K562 (cell line): ENCODE data around the gene IKZF4. TPM values are rescaled to one million over a fixed set of nuclear protein-coding genes. Genes with fewer than 3 reads are reported as not detected.

Experiments used
- BCL6 ChIP-seq: fragments of 250-450 bp; sonication (Bioruptor Pico); IDR thresholded peaks from 2 replicates; pipeline ENCODE4 v1.4.0; 2020
- BRD4 ChIP-seq: fragments of 200-600 bp; sonication (generic); IDR thresholded peaks from 2 replicates; pipeline ENCODE4 v1.6.1; 2017; ENCODE audit warnings: inconsistent platforms
- EGR1 ChIP-seq: fragments of 450-650 bp; conservative IDR thresholded peaks from 2 replicates; pipeline ENCODE4 v1.6.1; 2017; ENCODE audit warnings: mild to moderate bottlenecking
- FOXK2 ChIP-seq, 2 experiments: fragments of 450-650 bp; IDR thresholded peaks in 1 of 2; conservative IDR thresholded peaks in 1 of 2; 2 replicates each; pipeline ENCODE4 v1.6.1; 2016; ENCODE audit warnings: low read depth in 2 of 2, mild to moderate bottlenecking in 1 of 2
- KDM5B ChIP-seq: fragments of 200-600 bp; sonication (generic); IDR thresholded peaks from 2 replicates; pipeline ENCODE4 v1.6.1; 2012; ENCODE audit warnings: low read depth, mild to moderate bottlenecking, moderate library complexity, low read length, control low read depth, inconsistent platforms; ENCODE audit not compliant: insufficient replicate concordance
- MTA1 ChIP-seq: fragments of 450-650 bp; IDR thresholded peaks from 2 replicates; pipeline ENCODE4 v1.6.1; 2017; ENCODE audit warnings: borderline replicate concordance
- NR4A1 ChIP-seq, 2 experiments: fragments of 250-450 bp in 1 of 2; fragments of 450-650 bp in 1 of 2; sonication (Bioruptor Pico) in 1 of 2; IDR thresholded peaks; 2 replicates each; pipeline versions ENCODE4 v1.4.0 to v1.6.1; 2016 to 2020; ENCODE audit warnings: mild to moderate bottlenecking in 2 of 2, missing compliant biosample characterization in 1 of 2, missing genetic modification characterization in 1 of 2, moderate library complexity in 1 of 2
- PTRF ChIP-seq: fragments of 450-650 bp; IDR thresholded peaks from 2 replicates; pipeline ENCODE4 v1.6.1; 2016; ENCODE audit warnings: mild to moderate bottlenecking, missing genetic modification characterization, missing compliant biosample characterization
- RBM14 ChIP-seq: fragments of 200-400 bp; formaldehyde crosslinking; IDR thresholded peaks from 2 replicates; pipeline ENCODE4 v1.6.1; 2018; ENCODE audit warnings: low read depth, mild to moderate bottlenecking, low read length, moderate library complexity, borderline replicate concordance; ENCODE audit not compliant: insufficient read depth
- SIN3B ChIP-seq: fragments of 450-650 bp; IDR thresholded peaks from 2 replicates; pipeline ENCODE4 v1.6.1; 2017; ENCODE audit warnings: low read depth, mild to moderate bottlenecking, moderate library complexity
- SLC30A9 ChIP-seq: fragments of 250-450 bp; sonication (Bioruptor Pico); IDR thresholded peaks from 2 replicates; pipeline ENCODE4 v1.8.0; 2022; ENCODE audit warnings: mild to moderate bottlenecking, moderate library complexity
- SRF ChIP-seq, 2 experiments: fragments of 250-450, 450-650 bp in 1 of 2; sonication (Bioruptor Pico) in 1 of 2; sonication (generic) in 1 of 2; formaldehyde crosslinking; IDR thresholded peaks; 2 replicates each; pipeline versions ENCODE4 v1.5.0 to v1.5.1; 2020 to 2022; ENCODE audit warnings: mild to moderate bottlenecking in 1 of 2, missing genetic modification reagents in 1 of 2
- ZNF124 ChIP-seq: sonication (generic); formaldehyde crosslinking; IDR thresholded peaks from 2 replicates; pipeline ENCODE4 v1.8.1; 2022; ENCODE audit warnings: missing genetic modification reagents
- ZNF311 ChIP-seq: fragments of 250-450 bp; sonication (Bioruptor Pico); IDR thresholded peaks from 2 replicates; pipeline ENCODE4 v1.4.0; 2020; ENCODE audit warnings: mild to moderate bottlenecking, moderate library complexity
- polyA plus RNA-seq, 8 experiments: library from polyadenylated mRNA; depleted of rRNA in 4 of 8; stranded (reverse) in 5 of 8; unstranded in 3 of 8; fragments of >200 nt; fragmentation: Nextera tagmentation in 2 of 8; fragmentation: Illumina TruSeq in 1 of 8; extraction: Ambion mirVana in 2 of 8; extraction: Trizol in 1 of 8; gene quantifications; 2 replicates each; pipeline versions ENCODE4 v1.2.1 to v1.2.3, GENCODE V29; 2011 to 2014; ENCODE audit warnings: inconsistent platforms in 1 of 8, missing spikeins in 1 of 8
- total RNA-seq, 7 experiments: library from RNA; depleted of rRNA in 6 of 7; stranded (reverse); fragments of >200 nt in 6 of 7; fragmentation: Illumina TruSeq in 2 of 7; extraction: Trizol in 2 of 7; gene quantifications; 2 replicates each; pipeline versions ENCODE4 v1.2.1 to v1.2.3, GENCODE V29; 2011 to 2021; ENCODE audit warnings: low replicate concordance in 1 of 7
- TF ChIP-seq, protein P1 (sequence below): IDR thresholded peaks from 2 replicates; pipeline ENCODE4 v1.6.1; 2012; ENCODE audit warnings: low read depth, low read length, improper control_type of control experiment, borderline replicate concordance
- TF ChIP-seq, protein P2 (sequence below): fragments of 250-450 bp; sonication (Bioruptor Pico); IDR thresholded peaks from 2 replicates; pipeline ENCODE4 v1.8.0; 2022; ENCODE audit warnings: inconsistent platforms, mild to moderate bottlenecking, moderate library complexity, borderline replicate concordance
- TF ChIP-seq, protein P3 (sequence below), 2 experiments: fragments of 450-650 bp; IDR thresholded peaks; 2 replicates each; pipeline ENCODE4 v1.6.1; 2016
- TF ChIP-seq, protein P4 (sequence below): fragments of 250-450 bp; sonication (Bioruptor Pico); IDR thresholded peaks from 2 replicates; pipeline ENCODE4 v1.8.0; 2021; ENCODE audit warnings: moderate library complexity, mild to moderate bottlenecking, inconsistent platforms
- TF ChIP-seq, protein P5 (sequence below): sonication (generic); formaldehyde crosslinking; IDR thresholded peaks from 2 replicates; pipeline ENCODE4 v1.8.0; 2022; ENCODE audit warnings: mild to moderate bottlenecking, missing genetic modification reagents, borderline replicate concordance

IKZF4 gene
- total and polyA plus RNA-seq, 9 of the 15 experiments (the other 6 are each of a cell fraction or from before 2014, with no cell fraction given): 1.9 to 16.3 (median 3.6) TPM

DNA sequence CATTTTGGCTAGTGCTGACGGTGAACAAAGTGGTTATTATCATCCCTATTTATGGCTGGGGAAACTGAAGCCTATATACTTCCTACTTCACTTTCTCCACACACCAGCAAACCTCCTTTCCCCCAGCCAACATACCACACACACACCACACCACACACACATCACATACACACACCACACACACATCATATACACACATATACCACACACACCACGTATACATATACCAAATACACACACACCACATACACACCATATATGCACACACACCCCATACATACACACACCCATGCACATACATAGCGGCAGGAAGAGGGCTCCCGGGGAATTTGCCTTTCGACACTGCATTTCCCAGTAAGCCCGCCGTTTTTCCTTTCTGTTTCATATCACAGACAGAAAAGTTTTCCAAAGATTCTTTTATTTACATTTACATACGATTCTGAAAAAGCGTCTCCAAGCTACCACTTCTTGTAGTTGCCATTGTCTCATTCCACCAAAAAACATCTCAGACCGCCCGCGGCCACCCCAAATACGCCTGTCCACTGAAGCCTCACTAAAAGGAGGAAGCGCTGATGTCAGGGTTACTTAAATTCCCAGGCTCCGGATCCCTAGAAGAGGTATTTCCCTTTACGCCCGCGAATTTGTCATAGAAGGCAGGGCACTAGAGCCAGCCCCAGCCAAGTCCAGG lies 47.8 kb upstream of the IKZF4 start (continued):
- TF ChIP-seq, protein P1, sequence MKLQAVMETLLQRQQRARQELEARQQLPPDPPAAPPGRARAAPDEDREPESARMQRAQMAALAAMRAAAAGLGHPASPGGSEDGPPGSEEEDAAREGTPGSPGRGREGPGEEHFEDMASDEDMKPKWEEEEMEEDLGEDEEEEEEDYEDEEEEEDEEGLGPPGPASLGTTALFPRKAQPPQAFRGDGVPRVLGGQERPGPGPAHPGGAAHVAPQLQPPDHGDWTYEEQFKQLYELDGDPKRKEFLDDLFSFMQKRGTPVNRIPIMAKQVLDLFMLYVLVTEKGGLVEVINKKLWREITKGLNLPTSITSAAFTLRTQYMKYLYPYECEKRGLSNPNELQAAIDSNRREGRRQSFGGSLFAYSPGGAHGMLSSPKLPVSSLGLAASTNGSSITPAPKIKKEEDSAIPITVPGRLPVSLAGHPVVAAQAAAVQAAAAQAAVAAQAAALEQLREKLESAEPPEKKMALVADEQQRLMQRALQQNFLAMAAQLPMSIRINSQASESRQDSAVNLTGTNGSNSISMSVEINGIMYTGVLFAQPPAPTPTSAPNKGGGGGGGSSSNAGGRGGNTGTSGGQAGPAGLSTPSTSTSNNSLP: no peak
- TF ChIP-seq ZNF311 (CRISPR knock-in tag): no peak
- TF ChIP-seq BCL6: no peak
- TF ChIP-seq EGR1: no peak
- no peak for TF ChIP-seq SLC30A9 (CRISPR knock-in tag)
- TF ChIP-seq, protein P2, sequence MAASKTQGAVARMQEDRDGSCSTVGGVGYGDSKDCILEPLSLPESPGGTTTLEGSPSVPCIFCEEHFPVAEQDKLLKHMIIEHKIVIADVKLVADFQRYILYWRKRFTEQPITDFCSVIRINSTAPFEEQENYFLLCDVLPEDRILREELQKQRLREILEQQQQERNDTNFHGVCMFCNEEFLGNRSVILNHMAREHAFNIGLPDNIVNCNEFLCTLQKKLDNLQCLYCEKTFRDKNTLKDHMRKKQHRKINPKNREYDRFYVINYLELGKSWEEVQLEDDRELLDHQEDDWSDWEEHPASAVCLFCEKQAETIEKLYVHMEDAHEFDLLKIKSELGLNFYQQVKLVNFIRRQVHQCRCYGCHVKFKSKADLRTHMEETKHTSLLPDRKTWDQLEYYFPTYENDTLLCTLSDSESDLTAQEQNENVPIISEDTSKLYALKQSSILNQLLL: no peak
- peak in 1 of 2 experiments; percentile 64; a peak in 1 of 4 replicates for TF ChIP-seq SRF (CRISPR knock-in tag; IDR thresholded peaks at IDR 0.05)
- TF ChIP-seq, protein P3, sequence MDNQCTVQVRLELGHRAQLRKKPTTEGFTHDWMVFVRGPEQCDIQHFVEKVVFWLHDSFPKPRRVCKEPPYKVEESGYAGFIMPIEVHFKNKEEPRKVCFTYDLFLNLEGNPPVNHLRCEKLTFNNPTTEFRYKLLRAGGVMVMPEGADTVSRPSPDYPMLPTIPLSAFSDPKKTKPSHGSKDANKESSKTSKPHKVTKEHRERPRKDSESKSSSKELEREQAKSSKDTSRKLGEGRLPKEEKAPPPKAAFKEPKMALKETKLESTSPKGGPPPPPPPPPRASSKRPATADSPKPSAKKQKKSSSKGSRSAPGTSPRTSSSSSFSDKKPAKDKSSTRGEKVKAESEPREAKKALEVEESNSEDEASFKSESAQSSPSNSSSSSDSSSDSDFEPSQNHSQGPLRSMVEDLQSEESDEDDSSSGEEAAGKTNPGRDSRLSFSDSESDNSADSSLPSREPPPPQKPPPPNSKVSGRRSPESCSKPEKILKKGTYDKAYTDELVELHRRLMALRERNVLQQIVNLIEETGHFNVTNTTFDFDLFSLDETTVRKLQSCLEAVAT (IDR thresholded peaks at IDR 0.05): peak; percentile 96 to 97
- no peak for TF ChIP-seq PTRF (tag)
- TF ChIP-seq NR4A1 (CRISPR knock-in tag; IDR thresholded peaks at IDR 0.05): no peak
- TF ChIP-seq NR4A1 (tag; IDR thresholded peaks at IDR 0.05): no peak
- peak; percentile 53 for TF ChIP-seq KDM5B
- no peak for TF ChIP-seq BRD4
- no peak for TF ChIP-seq RBM14
- no peak for TF ChIP-seq SIN3B
- TF ChIP-seq MTA1: peak; percentile 78; the same call in 1 of the 2 replicates
- TF ChIP-seq, protein P4, sequence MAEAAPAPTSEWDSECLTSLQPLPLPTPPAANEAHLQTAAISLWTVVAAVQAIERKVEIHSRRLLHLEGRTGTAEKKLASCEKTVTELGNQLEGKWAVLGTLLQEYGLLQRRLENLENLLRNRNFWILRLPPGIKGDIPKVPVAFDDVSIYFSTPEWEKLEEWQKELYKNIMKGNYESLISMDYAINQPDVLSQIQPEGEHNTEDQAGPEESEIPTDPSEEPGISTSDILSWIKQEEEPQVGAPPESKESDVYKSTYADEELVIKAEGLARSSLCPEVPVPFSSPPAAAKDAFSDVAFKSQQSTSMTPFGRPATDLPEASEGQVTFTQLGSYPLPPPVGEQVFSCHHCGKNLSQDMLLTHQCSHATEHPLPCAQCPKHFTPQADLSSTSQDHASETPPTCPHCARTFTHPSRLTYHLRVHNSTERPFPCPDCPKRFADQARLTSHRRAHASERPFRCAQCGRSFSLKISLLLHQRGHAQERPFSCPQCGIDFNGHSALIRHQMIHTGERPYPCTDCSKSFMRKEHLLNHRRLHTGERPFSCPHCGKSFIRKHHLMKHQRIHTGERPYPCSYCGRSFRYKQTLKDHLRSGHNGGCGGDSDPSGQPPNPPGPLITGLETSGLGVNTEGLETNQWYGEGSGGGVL: no peak
- peak; percentile 38 to 87 for TF ChIP-seq FOXK2 (conservative IDR thresholded peaks at IDR 0.05 in 1 of 2, IDR thresholded peaks at IDR 0.05 in 1 of 2; ENCODE audit: low read depth in 2 of 2)
- TF ChIP-seq ZNF124 (CRISPR knock-in tag): no peak
- TF ChIP-seq, protein P5, sequence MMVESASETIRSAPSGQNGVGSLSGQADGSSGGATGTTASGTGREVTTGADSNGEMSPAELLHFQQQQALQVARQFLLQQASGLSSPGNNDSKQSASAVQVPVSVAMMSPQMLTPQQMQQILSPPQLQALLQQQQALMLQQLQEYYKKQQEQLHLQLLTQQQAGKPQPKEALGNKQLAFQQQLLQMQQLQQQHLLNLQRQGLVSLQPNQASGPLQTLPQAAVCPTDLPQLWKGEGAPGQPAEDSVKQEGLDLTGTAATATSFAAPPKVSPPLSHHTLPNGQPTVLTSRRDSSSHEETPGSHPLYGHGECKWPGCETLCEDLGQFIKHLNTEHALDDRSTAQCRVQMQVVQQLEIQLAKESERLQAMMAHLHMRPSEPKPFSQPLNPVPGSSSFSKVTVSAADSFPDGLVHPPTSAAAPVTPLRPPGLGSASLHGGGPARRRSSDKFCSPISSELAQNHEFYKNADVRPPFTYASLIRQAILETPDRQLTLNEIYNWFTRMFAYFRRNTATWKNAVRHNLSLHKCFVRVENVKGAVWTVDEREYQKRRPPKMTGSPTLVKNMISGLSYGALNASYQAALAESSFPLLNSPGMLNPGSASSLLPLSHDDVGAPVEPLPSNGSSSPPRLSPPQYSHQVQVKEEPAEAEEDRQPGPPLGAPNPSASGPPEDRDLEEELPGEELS (CRISPR knock-in tag): no peak
